ENCODE results near the gene BBS2. TPM values are rescaled to one million over a fixed set of nuclear protein-coding genes. Genes with fewer than 3 reads are reported as not detected.

BBS2 gene
- total RNA-seq, 6 experiments from 2014 or later, result 26.2 to 33.3 (median 29.5) TPM

- DNase-seq, result no peak
- Mint-ChIP-seq H3K36me3 (ENCODE audit: low read depth) (peaks cover 44% of the 10 kb centered on the region), H3K27me3 (ENCODE audit: insufficient read depth) (no peaks in the 10 kb centered on the region), H3K27ac (no peak overlapping the region), H3K9me3 (no peaks in the 10 kb centered on the region), H3K4me3 (no peak overlapping the region), H3K4me1 (ENCODE audit: low read depth) (no peaks in the 10 kb centered on the region)
- TF ChIP-seq CTCF (IDR thresholded peaks at IDR 0.05), result no peak
Observed at GRCh38 chr16:56463153-56463552, 56.7 kb downstream of the BBS2 start.

- Mint-ChIP-seq H3K27me3 (ENCODE audit: insufficient read depth) (no peaks in the 10 kb centered on the region), H3K4me3 (no peak overlapping the region), H3K9me3 (no peaks in the 10 kb centered on the region), H3K4me1 (ENCODE audit: low read depth) (no peaks in the 10 kb centered on the region), H3K36me3 (ENCODE audit: low read depth) (peaks cover 49% of the 10 kb centered on the region), H3K27ac (no peak overlapping the region)
- TF ChIP-seq CTCF (IDR thresholded peaks at IDR 0.05), result no peak
- DNase-seq, result no peak
Observed at GRCh38 chr16:56462064-56462796, 57.6 kb downstream of the BBS2 start.

GRCh38 chr16:56460101-56460500 is 59.7 kb downstream of the BBS2 start:
- DNase-seq, result no peak
- Mint-ChIP-seq H3K27me3 (ENCODE audit: insufficient read depth) (no peaks in the 10 kb centered on the region), H3K27ac (no peak overlapping the region), H3K36me3 (ENCODE audit: low read depth) (peaks cover 60% of the 10 kb centered on the region), H3K9me3 (no peaks in the 10 kb centered on the region), H3K4me3 (no peak overlapping the region), H3K4me1 (ENCODE audit: low read depth) (no peaks in the 10 kb centered on the region)
- no peak for TF ChIP-seq CTCF (IDR thresholded peaks at IDR 0.05)

- H3K4me3 Mint-ChIP-seq, result no peak overlapping the region
- H3K36me3 Mint-ChIP-seq (ENCODE audit: low read depth), result peaks cover 65% of the 10 kb centered on the region
- no peak for TF ChIP-seq CTCF (IDR thresholded peaks at IDR 0.05)
- no peaks in the 10 kb centered on the region for H3K27me3 Mint-ChIP-seq (ENCODE audit: insufficient read depth)
- no peak for DNase-seq
- H3K9me3 Mint-ChIP-seq, result no peaks in the 10 kb centered on the region
- H3K27ac Mint-ChIP-seq, result no peak overlapping the region
- H3K4me1 Mint-ChIP-seq (ENCODE audit: low read depth), result peaks cover 7% of the 10 kb centered on the region; the same call in 1 of the 2 replicates
Observed at GRCh38 chr16:56457927-56458470, 61.8 kb downstream of the BBS2 start.

- Mint-ChIP-seq H3K4me3 (peak overlapping the region; percentile 98), H3K9me3 (no peaks in the 10 kb centered on the region), H3K36me3 (ENCODE audit: low read depth) (peaks cover 54% of the 10 kb centered on the region), H3K27ac (peak overlapping the region; percentile 95), H3K4me1 (ENCODE audit: low read depth) (peaks cover 50% of the 10 kb centered on the region), H3K27me3 (ENCODE audit: insufficient read depth) (peaks cover 1% of the 10 kb centered on the region; the same call in 1 of the 2 replicates)
- no peak for TF ChIP-seq CTCF (IDR thresholded peaks at IDR 0.05)
- DNase-seq, result peak; percentile 50
Observed at GRCh38 chr16:56451753-56452689, 67.8 kb downstream of the BBS2 start.

Data from HFFc6 (cell line).